HCT116 (cell line): ENCODE results near the gene GDAP2. TPM values are rescaled to one million over a fixed set of nuclear protein-coding genes. Genes with fewer than 3 reads are reported as not detected.

Source experiments
- ATAC-seq: fragments of 200-7000 bp; cut with Tn5 transposase; 2 replicates; pipeline ENCODE4 v1.9.1; 2020; ENCODE audit warnings: mild to moderate bottlenecking, moderate library complexity
- BruUV-seq: library from RNA; stranded (reverse); fragments of 400-500 nt; replicated peaks from 2 replicates; lab custom pipeline; 2021; lab: Mats Ljungman, UMichigan
- CTCF ChIA-PET: fragments of 300-600 bp; sonication (Branson Sonifier 250); formaldehyde crosslinking; loops from one replicate; lab custom pipeline; 2021; ENCODE audit warnings: antibody characterized with exemption; lab: Charles Lee
- POLR2A ChIA-PET: fragments of 300-600, 350-600 bp; sonication (Branson Sonifier 250); formaldehyde crosslinking; loops from one replicate; lab custom pipeline; 2021; ENCODE audit warnings: antibody characterized with exemption; lab: Charles Lee
- RAD21 ChIA-PET, 2 experiments: fragments of 300-600 bp; sonication (Branson Sonifier 250); formaldehyde crosslinking; loops; one replicate each; lab custom pipeline; 2023; ENCODE audit warnings: low total read pairs in 2 of 2; ENCODE audit not compliant: uncharacterized antibody in 2 of 2, unreplicated experiment in 2 of 2, low non-redundant PET in 1 of 2; lab: Charles Lee
- DNase-seq: peaks from one replicate; pipeline ENCODE4 v3.0.0-alpha.2; 2010; ENCODE audit warnings: low read depth, low spot score
- H2AFZ ChIP-seq: fragments of 200-600 bp; shearing (Covaris generic), sonication (generic); 2 replicates; pipeline ENCODE4 v1.6.1; 2017; ENCODE audit warnings: low read depth, mixed run types, mixed read lengths, antibody characterized with exemption, low read length; ENCODE audit not compliant: poor library complexity, severe bottlenecking
- H3K27ac ChIP-seq: 2 replicates; pipeline ENCODE4 v1.5.1; 2012; ENCODE audit warnings: low read depth, low read length
- H3K27me3 ChIP-seq: fragments of 200-600 bp; sonication (generic); 2 replicates; pipeline ENCODE4 v1.6.1; 2016; ENCODE audit warnings: mixed run types, low read length, mixed read lengths; ENCODE audit not compliant: insufficient read depth
- H3K36me3 ChIP-seq, 2 experiments: fragments of 200-500 bp in 1 of 2; fragments of 200-600 bp in 1 of 2; sonication (Bioruptor generic) in 1 of 2; sonication (generic) in 1 of 2; 2 replicates each; pipeline versions ENCODE4 v1.5.1 to v1.6.1; 2014 to 2016; ENCODE audit warnings: low read length in 2 of 2, inconsistent platforms in 1 of 2, mixed read lengths in 1 of 2, mixed run types in 1 of 2; ENCODE audit not compliant: insufficient read depth in 2 of 2, control insufficient read depth in 1 of 2
- H3K4me1 ChIP-seq, 2 experiments: fragments of 200-600 bp in 1 of 2; sonication (generic) in 1 of 2; 2 replicates each; pipeline versions ENCODE4 v1.5.1 to v1.6.1; 2012 to 2017; ENCODE audit warnings: low read length in 2 of 2, inconsistent platforms in 1 of 2, mild to moderate bottlenecking in 1 of 2, mixed read lengths in 1 of 2, mixed run types in 1 of 2, moderate library complexity in 1 of 2; ENCODE audit not compliant: insufficient read depth in 2 of 2, control insufficient read depth in 1 of 2
- H3K4me2 ChIP-seq: fragments of 200-600 bp; sonication (generic); 2 replicates; pipeline ENCODE4 v1.6.1; 2017; ENCODE audit warnings: mixed run types, low read length, mixed read lengths
- H3K4me3 ChIP-seq, 2 experiments: fragments of 200-600 bp in 1 of 2; sonication (generic) in 1 of 2; replicated peaks in 1 of 2; 2 replicates each; pipeline ENCODE4 v1.5.1; 2011 to 2016; ENCODE audit warnings: low read length in 2 of 2, control low read depth in 1 of 2, low read depth in 1 of 2, mild to moderate bottlenecking in 1 of 2, mixed read lengths in 1 of 2, mixed run types in 1 of 2
- H3K79me2 ChIP-seq: fragments of 200-600 bp; sonication (generic); 2 replicates; pipeline ENCODE4 v1.6.1; 2017; ENCODE audit warnings: mild to moderate bottlenecking, mixed run types, low read length, moderate library complexity, mixed read lengths; ENCODE audit not compliant: insufficient read depth
- H3K9ac ChIP-seq: fragments of 200-600 bp; sonication (generic); 2 replicates; pipeline ENCODE4 v1.6.1; 2016; ENCODE audit warnings: low read length, mixed read lengths
- H3K9me2 ChIP-seq: fragments of 200-600 bp; sonication (generic), shearing (Covaris generic); 2 replicates; pipeline ENCODE4 v1.6.1; 2017; ENCODE audit warnings: mixed run types, mild to moderate bottlenecking, moderate library complexity; ENCODE audit not compliant: insufficient read depth
- H3K9me3 ChIP-seq, 2 experiments: fragments of 200-500 bp in 1 of 2; fragments of 200-600 bp in 1 of 2; sonication (Bioruptor generic) in 1 of 2; sonication (generic) in 1 of 2; 2 replicates each; pipeline ENCODE4 v1.6.1; 2014 to 2017; ENCODE audit warnings: low read length in 2 of 2, mixed read lengths in 2 of 2, inconsistent platforms in 1 of 2, low read depth in 1 of 2, mild to moderate bottlenecking in 1 of 2, mixed run types in 1 of 2, moderate library complexity in 1 of 2; ENCODE audit not compliant: control insufficient read depth in 1 of 2, insufficient read depth in 1 of 2
- H4K20me1 ChIP-seq: fragments of 200-600 bp; sonication (generic), shearing (Covaris generic); 2 replicates; pipeline ENCODE4 v1.6.1; 2017; ENCODE audit warnings: mixed run types, mild to moderate bottlenecking, moderate library complexity; ENCODE audit not compliant: insufficient read depth
- POLR2A ChIP-seq: IDR thresholded peaks from 2 replicates; pipeline ENCODE4 v1.7.0; 2011; ENCODE audit warnings: borderline replicate concordance; ENCODE audit not compliant: insufficient read depth, insufficient read length; ENCODE audit errors: extremely low read depth
- RAD21 ChIP-seq: IDR thresholded peaks from 2 replicates; pipeline ENCODE4 v1.6.1; 2012; ENCODE audit warnings: low read depth, mild to moderate bottlenecking
- SP1 ChIP-seq: IDR thresholded peaks from 2 replicates; pipeline ENCODE4 v1.6.1; 2012; ENCODE audit warnings: low read depth
- SRF ChIP-seq: IDR thresholded peaks from 2 replicates; pipeline ENCODE4 v1.6.1; 2012; ENCODE audit warnings: low read depth
- TCF7L2 ChIP-seq: IDR thresholded peaks from 2 replicates; pipeline ENCODE4 v1.7.0; 2011; ENCODE audit warnings: borderline replicate concordance, inconsistent platforms; ENCODE audit not compliant: insufficient read depth, insufficient read length; ENCODE audit errors: extremely low read depth
- YY1 ChIP-seq: IDR thresholded peaks from 2 replicates; pipeline ENCODE4 v1.6.1; 2011; ENCODE audit warnings: low read length, low read depth, moderate library complexity, mild to moderate bottlenecking; ENCODE audit not compliant: insufficient replicate concordance; ENCODE audit errors: extremely low read depth
- intact Hi-C: fragments of 100-400 bp; cut with micrococcal nuclease; formaldehyde crosslinking; loops from 2 replicates; pipeline ENCODE4 v1.10.0; 2022
- total RNA-seq: library from RNA; stranded (reverse); gene quantifications from one replicate; pipeline ENCODE4 v1.2.1, GENCODE V29; 2021; ENCODE audit not compliant: unreplicated experiment
- TF ChIP-seq, protein P1 (sequence below), 3 experiments: fragments of 200-600 bp in 1 of 3; sonication (generic) in 1 of 3; IDR thresholded peaks in 2 of 3; conservative IDR thresholded peaks in 1 of 3; 2 replicates each; pipeline ENCODE4 v1.5.1; 2012 to 2017; ENCODE audit warnings: low read depth in 2 of 3, low read length in 2 of 3, antibody characterized with exemption in 1 of 3, borderline replicate concordance in 1 of 3, control low read depth in 1 of 3, mild to moderate bottlenecking in 1 of 3, mixed read lengths in 1 of 3, mixed run types in 1 of 3, moderate library complexity in 1 of 3; ENCODE audit not compliant: insufficient read depth in 1 of 3

Gene GDAP2
- total RNA-seq, 1 experiment from 2014 or later = 21.4 TPM

DNA sequence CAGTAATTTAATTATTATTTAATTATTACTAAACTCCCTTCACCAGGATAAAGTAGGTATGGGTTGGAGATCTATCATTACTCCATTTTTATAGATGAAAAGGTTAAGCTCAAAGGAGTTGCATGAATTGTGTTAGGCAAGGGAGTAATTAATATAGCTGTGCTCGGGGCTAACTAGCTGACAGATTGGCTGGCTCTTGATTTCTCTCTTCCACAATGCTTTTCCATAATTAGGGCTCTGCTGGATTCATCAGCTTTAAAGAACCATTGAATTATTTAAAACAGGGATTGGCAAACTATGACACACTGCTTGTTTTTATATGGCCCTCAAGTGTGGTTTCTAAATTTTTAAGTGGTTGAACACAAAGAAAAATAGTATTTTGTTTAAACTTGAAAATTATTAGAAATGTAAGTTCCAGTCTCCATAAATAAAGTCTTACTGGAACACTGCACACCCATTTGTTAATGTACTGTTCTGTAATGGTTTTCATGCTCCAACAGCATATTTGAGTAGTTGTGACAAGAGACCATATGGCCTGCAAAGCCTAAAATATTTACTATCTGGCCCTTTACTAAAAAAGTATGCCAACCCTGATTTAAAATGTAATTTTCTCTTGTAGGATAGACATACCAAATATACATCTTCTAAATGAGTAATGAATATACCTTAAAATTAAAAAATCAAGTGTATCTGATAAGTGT, 76.4 kb downstream of the GDAP2 start:
- Histone ChIP-seq H3K36me3 (no peaks in the 10 kb centered on the region), H3K4me3 (no peak overlapping the region), H2AFZ (no peak overlapping the region), H3K9me2 (no peaks in the 10 kb centered on the region), H3K4me2 (no peak overlapping the region), H3K27me3 (no peaks in the 10 kb centered on the region), H3K27ac (no peak overlapping the region), H4K20me1 (no peaks in the 10 kb centered on the region), H3K9me3 (no peaks in the 10 kb centered on the region), H3K4me1 (no peaks in the 10 kb centered on the region), H3K79me2 (no peaks in the 10 kb centered on the region), H3K9ac (no peak overlapping the region)
- no peak for TF ChIP-seq TCF7L2
- no peak for TF ChIP-seq RAD21
- TF ChIP-seq SRF = no peak
- no peak for TF ChIP-seq POLR2A
- no peak for TF ChIP-seq SP1
- TF ChIP-seq YY1 = no peak
- TF ChIP-seq, protein P1, sequence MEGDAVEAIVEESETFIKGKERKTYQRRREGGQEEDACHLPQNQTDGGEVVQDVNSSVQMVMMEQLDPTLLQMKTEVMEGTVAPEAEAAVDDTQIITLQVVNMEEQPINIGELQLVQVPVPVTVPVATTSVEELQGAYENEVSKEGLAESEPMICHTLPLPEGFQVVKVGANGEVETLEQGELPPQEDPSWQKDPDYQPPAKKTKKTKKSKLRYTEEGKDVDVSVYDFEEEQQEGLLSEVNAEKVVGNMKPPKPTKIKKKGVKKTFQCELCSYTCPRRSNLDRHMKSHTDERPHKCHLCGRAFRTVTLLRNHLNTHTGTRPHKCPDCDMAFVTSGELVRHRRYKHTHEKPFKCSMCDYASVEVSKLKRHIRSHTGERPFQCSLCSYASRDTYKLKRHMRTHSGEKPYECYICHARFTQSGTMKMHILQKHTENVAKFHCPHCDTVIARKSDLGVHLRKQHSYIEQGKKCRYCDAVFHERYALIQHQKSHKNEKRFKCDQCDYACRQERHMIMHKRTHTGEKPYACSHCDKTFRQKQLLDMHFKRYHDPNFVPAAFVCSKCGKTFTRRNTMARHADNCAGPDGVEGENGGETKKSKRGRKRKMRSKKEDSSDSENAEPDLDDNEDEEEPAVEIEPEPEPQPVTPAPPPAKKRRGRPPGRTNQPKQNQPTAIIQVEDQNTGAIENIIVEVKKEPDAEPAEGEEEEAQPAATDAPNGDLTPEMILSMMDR (IDR thresholded peaks at IDR 0.05 in 2 of 3, conservative IDR thresholded peaks at IDR 0.05 in 1 of 3; ENCODE audit: borderline replicate concordance in 1 of 3, insufficient read depth in 1 of 3, low read depth in 2 of 3, low read length in 2 of 3) = no peak
- ChIA-PET CTCF (no interaction called here), POLR2A (no interaction called here), RAD21 (interaction anchor here in 1 of 2 experiments (0.7 kb wide), 1 partner anchor 214 kb away, joined by 3 read pairs; no protein-coding TSS in a partner anchor)
- intact Hi-C loops = no loop called here
- DNase-seq (no peak), ATAC-seq (no peak)
- no TSS peak for BruUV-seq
